GM19238 (cell line): ENCODE data around the gene TSPEAR.

ENCODE experiments used
- DNase-seq: peaks from one replicate; pipeline ENCODE4 v3.0.0; 2011; ENCODE audit warnings: low spot score; ENCODE audit not compliant: insufficient read length

TSPEAR gene

GRCh38 chr21:44711327-44712202 lies at the start of gene TSPEAR:
Gene TSPEAR, minus strand, starts transcription at chr21:44711572. Its CDS starts 58 bp downstream, at chr21:44711514.
- no peak for DNase-seq

- no peak for DNase-seq
Observed at GRCh38 chr21:44760376-44760775, 49.0 kb upstream of the TSPEAR start.

- no peak for DNase-seq
Observed at GRCh38 chr21:44759628-44760285, 48.4 kb upstream of the TSPEAR start.

GRCh38 chr21:44758781-44759627 lies 47.6 kb upstream of the TSPEAR start:
- no peak for DNase-seq

GRCh38 chr21:44758141-44758561 lies 46.8 kb upstream of the TSPEAR start:
- DNase-seq: no peak

- no peak for DNase-seq
Observed at GRCh38 chr21:44757731-44758130, 46.4 kb upstream of the TSPEAR start.

GRCh38 chr21:44756423-44757185 lies 45.2 kb upstream of the TSPEAR start:
- DNase-seq: no peak

GRCh38 chr21:44755227-44755626 lies 43.9 kb upstream of the TSPEAR start:
- DNase-seq: no peak

GRCh38 chr21:44753357-44753756 lies 42.0 kb upstream of the TSPEAR start:
- no peak for DNase-seq

GRCh38 chr21:44752671-44753235 lies 41.4 kb upstream of the TSPEAR start:
- DNase-seq: no peak

GRCh38 chr21:44751799-44752636 lies 40.6 kb upstream of the TSPEAR start:
- no peak for DNase-seq

GRCh38 chr21:44751186-44751798 lies 39.9 kb upstream of the TSPEAR start:
- no peak for DNase-seq

- DNase-seq: no peak
Observed at GRCh38 chr21:44750675-44751025, 39.3 kb upstream of the TSPEAR start.

- DNase-seq: no peak
Observed at GRCh38 chr21:44749759-44750674, 38.6 kb upstream of the TSPEAR start.

- no peak for DNase-seq
Observed at GRCh38 chr21:44749116-44749758, 37.9 kb upstream of the TSPEAR start.

- no peak for DNase-seq
Observed at GRCh38 chr21:44748621-44749020, 37.2 kb upstream of the TSPEAR start.

- no peak for DNase-seq
Observed at GRCh38 chr21:44742418-44743153, 31.2 kb upstream of the TSPEAR start.
